ENCODE results near the gene ARID2.

Gene ARID2

DNA sequence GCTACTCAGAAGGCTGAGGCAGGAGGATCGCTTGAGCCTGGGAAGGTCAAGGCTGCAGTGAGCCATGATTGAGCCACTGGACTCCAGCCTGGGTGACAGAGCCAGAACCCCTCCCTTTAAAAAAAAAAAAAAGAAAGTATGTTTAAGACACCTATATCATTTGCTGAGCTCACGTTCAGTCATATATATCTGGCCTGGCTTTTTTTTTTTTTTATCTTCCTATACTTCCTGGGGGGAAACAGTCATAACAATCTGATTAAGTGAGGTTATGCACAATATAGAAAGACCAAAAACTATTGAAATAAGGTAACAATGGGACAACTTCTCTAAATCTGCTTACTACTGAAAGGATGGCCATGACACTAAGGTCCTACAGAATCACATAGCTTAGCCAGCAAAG, 9.4 kb upstream of the ARID2 start:
- no peak for DNase-seq (ENCODE audit: low read depth)

DNA sequence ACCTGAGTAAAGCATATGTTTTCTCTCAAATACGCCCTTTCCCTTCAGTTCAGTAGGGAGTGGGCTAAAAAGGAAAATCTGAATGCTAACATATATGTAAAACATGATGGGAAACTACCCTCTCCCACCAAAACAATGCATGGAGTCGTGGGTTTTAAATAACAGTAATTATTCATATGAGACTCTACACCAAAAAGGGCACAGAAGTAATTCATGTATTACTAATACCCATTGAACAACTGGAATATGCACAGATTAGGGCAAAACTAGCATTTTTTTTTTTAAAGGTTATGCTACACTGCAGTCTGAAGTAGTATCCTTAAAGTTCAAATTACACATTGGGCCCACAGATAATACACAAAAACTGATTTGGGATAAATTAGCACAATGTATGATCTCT, 8.1 kb upstream of the ARID2 start:
- DNase-seq (ENCODE audit: low read depth) = no peak

GRCh38 chr12:45721954-45722353, 7.6 kb upstream of the ARID2 start:
- no peak for DNase-seq (ENCODE audit: low read depth)

DNA sequence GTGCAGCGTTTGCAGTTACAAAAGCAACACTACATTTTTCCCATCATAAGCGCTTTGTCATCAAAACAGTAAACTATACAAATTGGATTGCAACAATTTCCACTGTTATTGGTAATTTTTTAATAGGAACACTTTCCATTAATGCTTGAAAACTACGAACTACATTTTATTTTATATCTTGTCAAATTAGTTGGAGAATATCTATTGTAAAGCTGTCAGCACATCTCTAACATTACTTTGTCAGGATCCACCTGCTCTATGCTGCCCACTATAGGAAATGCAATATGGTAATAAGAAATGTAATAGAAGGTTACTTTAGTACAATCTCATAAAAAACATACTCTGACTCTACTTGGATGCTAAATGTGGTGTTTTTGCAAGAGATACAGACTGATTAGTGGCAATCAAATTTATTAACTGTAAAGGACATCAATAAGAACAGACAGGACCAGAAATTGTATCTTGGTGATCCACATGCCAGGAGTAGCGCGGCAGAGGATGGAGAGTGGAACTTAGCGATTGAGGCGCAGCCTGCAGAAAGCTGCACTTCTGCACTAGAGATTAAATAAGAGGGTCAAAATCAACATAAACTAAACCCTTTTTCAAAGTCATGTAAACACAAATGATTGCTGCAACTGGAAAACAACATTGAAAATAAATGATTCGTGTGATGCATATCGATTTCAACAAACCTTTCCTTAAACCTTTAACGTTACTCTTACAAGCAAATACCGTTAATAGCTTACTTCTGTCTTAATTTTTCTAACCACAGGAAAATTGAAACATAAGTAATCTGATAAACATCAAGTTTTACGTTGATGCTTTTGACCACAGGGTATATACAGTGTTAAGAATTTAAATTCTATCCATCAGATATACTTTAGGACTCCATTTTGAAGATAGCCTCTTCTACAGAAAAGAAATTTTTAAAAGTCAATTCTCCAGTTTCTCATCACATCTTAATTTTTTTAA, 3.6 kb upstream of the ARID2 start:
- no peak for DNase-seq (ENCODE audit: low read depth)

- peak; percentile 22 for DNase-seq (ENCODE audit: low read depth)
Measured at GRCh38 chr12:45726603-45727300, 2.8 kb upstream of the ARID2 start.

DNA sequence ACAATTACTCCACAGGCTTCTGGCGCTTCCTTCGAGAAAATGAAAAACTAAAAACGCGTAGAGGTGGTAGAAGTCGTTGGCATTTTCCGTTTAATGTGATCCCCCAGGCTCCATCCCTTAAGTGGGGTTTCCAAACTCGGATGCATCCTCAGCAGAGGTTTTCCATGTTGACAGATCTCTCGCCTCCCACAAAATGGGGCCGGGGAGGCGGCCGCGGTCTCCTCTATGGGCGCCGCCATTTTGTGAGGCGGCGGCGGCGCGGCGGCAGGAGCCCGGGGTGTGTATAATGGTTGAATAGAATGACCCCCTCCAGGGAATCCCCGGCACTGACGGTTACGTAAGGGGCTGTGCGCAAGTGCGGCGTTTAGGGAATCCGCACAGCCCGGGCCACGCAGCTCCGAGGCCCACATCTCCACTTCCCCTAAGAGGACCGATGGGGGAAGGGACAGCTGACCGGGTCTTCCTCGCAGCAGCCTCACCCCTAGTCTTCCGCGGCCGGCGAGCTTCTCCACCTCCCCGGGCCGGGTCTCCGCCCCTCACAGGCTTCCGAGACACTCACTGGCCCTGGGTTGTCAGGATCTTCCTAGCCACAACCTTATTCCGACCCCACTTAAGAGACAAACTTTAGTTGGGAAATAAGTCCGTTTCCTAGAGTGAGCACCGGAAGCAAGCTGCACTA, 2.1 kb upstream of the ARID2 start:
- DNase-seq (ENCODE audit: low read depth) = peak; percentile 82

DNA sequence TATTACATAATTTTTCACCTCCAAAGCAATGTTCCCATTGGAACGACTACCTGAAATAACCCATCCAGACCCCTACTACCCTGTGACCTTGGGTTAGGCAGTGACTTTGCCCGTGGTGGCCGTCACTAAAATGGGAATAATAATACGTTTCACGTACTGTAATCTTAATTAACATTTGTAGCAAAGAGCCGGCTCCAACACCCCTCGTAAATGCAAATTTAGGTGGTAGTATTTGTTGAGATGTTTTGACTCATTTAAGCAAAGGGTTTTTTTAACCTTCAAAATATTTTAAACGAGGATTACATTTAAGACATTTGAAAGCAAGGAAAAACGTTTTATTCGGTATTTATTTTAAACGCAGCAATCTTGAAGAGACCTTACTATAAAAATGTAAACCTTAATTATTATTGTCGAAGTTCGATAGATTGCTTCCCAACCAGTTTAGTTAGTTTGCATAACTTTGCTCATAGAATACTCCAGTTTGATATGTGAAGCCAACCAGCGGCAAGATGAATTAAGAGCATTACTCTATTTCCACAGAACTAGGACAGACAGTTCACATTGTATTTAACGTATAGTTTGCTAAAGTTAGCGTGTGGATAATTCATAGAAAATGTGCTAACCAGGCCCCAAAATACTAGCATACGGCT, 1.4 kb upstream of the ARID2 start:
- no peak for DNase-seq (ENCODE audit: low read depth)

DNA sequence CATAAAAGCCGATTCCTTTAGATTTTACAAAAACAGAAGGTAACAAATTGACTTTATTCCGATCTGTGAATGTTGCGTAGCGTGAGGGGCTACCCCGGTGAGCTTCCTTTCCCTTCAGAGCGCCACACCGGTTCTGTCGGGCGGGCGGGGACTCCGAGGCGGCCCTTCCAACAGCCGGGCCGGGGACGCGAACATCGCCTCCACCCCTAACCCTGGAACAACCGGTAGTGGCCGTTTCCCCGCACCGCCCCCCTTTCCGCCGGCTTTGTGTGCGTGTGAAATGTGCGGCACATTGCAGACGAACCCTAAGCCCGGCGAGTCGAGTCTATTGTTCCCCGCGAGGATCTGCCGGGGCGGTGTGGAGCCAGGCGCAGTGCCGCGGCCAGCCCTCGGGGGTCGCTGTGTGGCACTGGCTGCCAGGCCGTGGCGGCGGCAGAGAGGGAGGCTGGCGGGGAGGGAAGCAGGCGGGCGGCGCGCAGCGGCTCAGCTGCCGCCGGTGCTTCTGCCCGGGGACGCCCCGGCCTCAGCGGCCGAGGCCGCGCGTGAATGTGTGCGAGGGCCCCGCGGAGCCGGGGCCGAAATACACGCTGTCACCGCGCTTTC, 775 bp upstream of the ARID2 start:
- peak; percentile 95 for DNase-seq (ENCODE audit: low read depth)

DNA sequence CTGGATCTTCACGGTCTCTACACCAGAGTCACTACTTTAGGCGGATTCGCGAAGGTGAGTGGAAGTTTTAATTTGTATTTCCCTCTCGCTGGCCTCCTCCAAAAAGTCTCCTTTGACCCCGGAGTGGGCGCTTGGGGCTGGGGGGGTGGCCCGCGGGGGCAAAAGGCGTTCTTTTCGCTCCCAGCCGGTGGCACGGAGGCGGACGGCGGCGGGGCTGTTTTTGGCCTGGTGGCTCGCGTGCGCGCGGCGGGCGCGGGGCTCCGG, 510 bp downstream of the ARID2 start:
- peak; percentile 33 for DNase-seq (ENCODE audit: low read depth)

- peak; percentile 45 for DNase-seq (ENCODE audit: low read depth)
Measured at GRCh38 chr12:45730348-45731189, 1.1 kb downstream of the ARID2 start.

DNA sequence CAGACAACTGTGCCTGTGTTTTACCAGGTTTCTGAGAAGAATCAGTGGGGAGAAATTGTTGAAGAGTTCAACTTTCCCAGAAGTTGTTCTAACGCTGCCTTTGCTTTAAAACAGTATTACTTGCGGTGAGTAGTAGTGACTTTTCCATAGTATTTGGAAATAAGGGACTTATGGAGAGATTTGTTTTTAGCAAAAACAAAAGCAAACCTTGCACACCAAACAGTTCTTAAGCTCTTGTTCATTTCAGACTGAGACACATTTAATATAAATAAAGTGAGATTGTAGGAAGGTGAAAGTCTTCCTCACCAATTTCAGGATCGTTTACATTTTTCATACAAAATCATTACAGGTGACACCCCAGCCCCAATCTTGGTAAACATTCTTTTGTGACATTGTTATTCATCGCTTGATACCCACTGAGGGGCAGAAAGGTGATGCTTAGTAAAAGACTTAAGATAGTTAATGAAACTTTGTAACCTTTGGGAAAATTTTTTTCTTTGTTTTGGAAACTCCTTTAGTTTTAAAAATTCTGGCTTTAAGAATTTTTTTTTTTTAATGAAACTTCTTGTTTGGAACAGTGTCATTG, 1.8 kb downstream of the ARID2 start:
- DNase-seq (ENCODE audit: low read depth) = no peak

- DNase-seq (ENCODE audit: low read depth) = no peak
Measured at GRCh38 chr12:45732250-45732649, 2.7 kb downstream of the ARID2 start.

GRCh38 chr12:45732936-45733335, 3.4 kb downstream of the ARID2 start:
- no peak for DNase-seq (ENCODE audit: low read depth)

DNA sequence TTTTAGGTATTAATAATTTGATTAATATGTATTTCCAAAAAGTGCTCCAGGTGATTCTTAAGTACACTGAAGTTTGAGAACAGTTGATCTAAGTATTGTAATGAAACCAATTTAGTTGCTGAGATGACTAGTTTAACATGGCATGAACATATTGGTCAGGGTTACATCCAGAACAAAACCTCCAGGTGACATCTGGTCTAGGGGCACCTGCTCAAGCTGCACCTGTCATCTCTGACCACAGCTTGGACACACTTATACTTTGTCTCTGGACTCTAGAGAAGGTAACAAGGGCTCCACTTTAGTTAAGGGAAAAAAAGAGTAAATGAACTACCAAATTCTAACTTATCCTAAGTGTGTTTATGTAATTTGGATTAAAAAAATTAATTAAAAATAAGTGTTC, 8.1 kb downstream of the ARID2 start:
- DNase-seq (ENCODE audit: low read depth) = no peak

DNA sequence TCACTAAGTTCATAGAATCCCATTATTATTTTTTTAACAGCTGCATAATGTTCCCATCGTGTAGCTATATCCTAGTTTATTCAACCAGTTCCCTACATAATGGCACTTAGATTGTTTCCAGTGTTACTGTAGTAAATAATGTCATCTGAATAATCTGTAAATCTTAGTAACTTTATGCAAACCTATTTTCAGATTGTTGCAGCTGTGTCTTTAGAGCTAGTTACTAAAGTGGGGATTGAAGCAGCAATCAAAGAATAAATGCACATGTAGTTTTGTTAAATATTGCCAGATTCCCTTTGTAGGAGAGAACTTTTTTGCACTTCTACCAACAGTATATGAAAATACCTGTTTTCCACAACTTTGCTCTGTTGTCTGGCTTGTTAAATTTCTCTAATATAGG, 13.1 kb downstream of the ARID2 start:
- DNase-seq (ENCODE audit: low read depth) = no peak

- no peak for DNase-seq (ENCODE audit: low read depth)
Measured at GRCh38 chr12:45743247-45743646, 13.7 kb downstream of the ARID2 start.

DNA sequence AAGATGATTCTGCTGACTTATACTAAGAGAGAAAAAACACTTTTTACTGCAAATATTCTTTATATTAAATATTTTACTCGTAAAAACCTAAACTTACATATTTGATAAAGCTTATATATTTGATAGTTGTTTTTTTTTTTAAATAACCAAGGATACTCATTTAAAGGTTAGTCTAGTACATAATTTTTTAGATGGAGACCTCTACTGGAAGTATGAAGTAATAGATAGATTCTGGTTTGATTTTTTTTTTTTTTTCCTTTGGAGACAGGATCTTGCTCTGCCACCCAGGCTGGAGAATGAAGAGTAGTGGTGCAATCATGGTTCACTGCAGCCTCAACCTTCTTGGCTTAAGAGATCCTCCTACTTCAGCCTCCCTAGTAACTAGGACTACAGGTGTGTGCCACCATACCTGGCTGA, 16.4 kb downstream of the ARID2 start:
- no peak for DNase-seq (ENCODE audit: low read depth)

DNA sequence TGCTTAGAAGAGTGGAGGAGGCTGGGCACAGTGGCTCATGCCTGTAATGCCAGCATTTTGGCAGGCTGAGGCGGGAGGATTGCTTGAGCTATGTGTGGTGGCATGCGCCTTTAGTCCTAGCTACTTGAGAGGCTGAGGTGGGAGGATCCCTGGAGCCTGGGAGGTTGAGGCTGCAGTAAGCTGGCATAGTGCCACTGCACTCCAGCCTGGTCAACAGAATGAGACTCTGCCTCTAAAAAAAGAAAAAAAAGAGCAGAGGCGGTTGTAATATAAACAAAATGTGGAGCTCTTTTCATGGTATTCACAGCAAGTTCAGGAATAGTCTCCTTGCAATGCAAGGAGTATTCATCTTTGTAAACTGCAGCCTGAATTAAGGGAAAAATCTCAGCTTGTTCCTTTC, 27.2 kb downstream of the ARID2 start:
- no peak for DNase-seq (ENCODE audit: low read depth)

DNA sequence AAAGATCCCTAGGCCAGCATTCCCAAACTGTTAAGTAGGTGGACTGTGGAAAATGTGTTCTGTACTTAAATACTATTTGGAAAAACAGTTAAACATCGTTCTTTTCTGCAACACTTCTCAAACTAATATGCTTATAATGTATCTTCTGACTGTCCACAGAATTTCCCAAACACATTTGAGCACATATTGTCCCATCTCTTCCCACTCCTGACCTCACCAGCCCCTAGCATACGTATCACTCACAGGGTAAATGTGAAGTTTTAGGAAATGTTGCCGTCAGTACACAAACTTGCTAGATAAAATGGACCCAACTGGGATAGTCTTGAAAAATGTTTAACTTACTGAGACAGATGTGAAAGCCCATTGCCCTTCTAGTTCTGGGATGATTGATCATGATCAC, 27.7 kb downstream of the ARID2 start:
- DNase-seq (ENCODE audit: low read depth) = no peak

GRCh38 chr12:45760333-45760732, 30.8 kb downstream of the ARID2 start:
- DNase-seq (ENCODE audit: low read depth) = no peak

Measured in activated T-cell treated with anti-CD3 and anti-CD28 coated beads for 48 hours (primary cell).